Liver (tissue), 9 donors: ENCODE data around the gene NFXL1. TPM values are rescaled to one million over a fixed set of nuclear protein-coding genes. Genes with fewer than 3 reads are reported as not detected.

Experiments used
- DNase-seq: peaks from one replicate; pipeline ENCODE4 v3.0.0-alpha.2; 2017; ENCODE audit warnings: low spot score
- H3K27ac ChIP-seq, 2 donors: one replicate each; pipeline ENCODE4 v1.7.0; 2013; ENCODE audit warnings: inconsistent platforms in 2 of 2, low read length in 2 of 2, control low read depth in 1 of 2, low read depth in 1 of 2, mild to moderate bottlenecking in 1 of 2
- H3K27me3 ChIP-seq, 4 donors: one replicate each; pipeline versions ENCODE4 v1.6.1 to v1.7.0; 2013; ENCODE audit warnings: low read length in 3 of 4, inconsistent platforms in 1 of 4, mild to moderate bottlenecking in 1 of 4, moderate library complexity in 1 of 4; ENCODE audit not compliant: control insufficient read depth in 4 of 4, insufficient read depth in 4 of 4
- H3K36me3 ChIP-seq, 4 donors: one replicate each; pipeline versions ENCODE4 v1.6.1 to v1.7.0; 2013; ENCODE audit warnings: low read length in 3 of 4, mild to moderate bottlenecking in 3 of 4, low read depth in 1 of 4, moderate library complexity in 1 of 4; ENCODE audit not compliant: control insufficient read depth in 4 of 4, insufficient read depth in 3 of 4
- H3K4me1 ChIP-seq, 4 donors: one replicate each; pipeline versions ENCODE4 v1.6.1 to v1.7.0; 2013; ENCODE audit warnings: low read length in 3 of 4, mild to moderate bottlenecking in 3 of 4, moderate library complexity in 1 of 4; ENCODE audit not compliant: control insufficient read depth in 4 of 4, insufficient read depth in 4 of 4
- H3K4me3 ChIP-seq, 3 donors: one replicate each; pipeline versions ENCODE4 v1.6.1 to v1.7.0; 2013; ENCODE audit warnings: low read length in 3 of 3, control low read depth in 1 of 3, low read depth in 1 of 3, mild to moderate bottlenecking in 1 of 3
- H3K9ac ChIP-seq, 2 donors: one replicate each; pipeline ENCODE4 v1.7.0; 2013; ENCODE audit warnings: low read length in 2 of 2, mild to moderate bottlenecking in 2 of 2, moderate library complexity in 2 of 2, control low read depth in 1 of 2, low read depth in 1 of 2
- H3K9me3 ChIP-seq, 4 donors: one replicate each; pipeline versions ENCODE4 v1.6.1 to v1.7.0; 2013; ENCODE audit warnings: low read length in 3 of 4; ENCODE audit not compliant: control insufficient read depth in 4 of 4
- ATF3 ChIP-seq: IDR thresholded peaks from 2 replicates; pipeline ENCODE4 v1.6.1; 2016; ENCODE audit warnings: antibody characterized with exemption
- EGR1 ChIP-seq, 2 donors: IDR thresholded peaks; 2 replicates each; pipeline ENCODE4 v1.6.1; 2016 to 2018; ENCODE audit warnings: antibody characterized with exemption in 2 of 2, low read depth in 2 of 2
- FOXA1 ChIP-seq: IDR thresholded peaks from 2 replicates; pipeline ENCODE4 v1.6.1; 2016; ENCODE audit warnings: antibody characterized with exemption
- FOXA2 ChIP-seq: IDR thresholded peaks from 2 replicates; pipeline ENCODE4 v1.6.1; 2016; ENCODE audit warnings: antibody characterized with exemption
- GABPA ChIP-seq, 2 donors: IDR thresholded peaks in 1 of 2; conservative IDR thresholded peaks in 1 of 2; 2 replicates each; pipeline ENCODE4 v1.6.1; 2016; ENCODE audit warnings: antibody characterized with exemption in 2 of 2, mild to moderate bottlenecking in 1 of 2, moderate library complexity in 1 of 2
- HNF4A ChIP-seq, 2 donors: conservative IDR thresholded peaks; 2 replicates each; pipeline ENCODE4 v1.6.1; 2016; ENCODE audit warnings: antibody characterized with exemption in 2 of 2, mild to moderate bottlenecking in 2 of 2
- HNF4G ChIP-seq: IDR thresholded peaks from 2 replicates; pipeline ENCODE4 v1.6.1; 2016; ENCODE audit warnings: antibody characterized with exemption
- JUND ChIP-seq, 2 donors: IDR thresholded peaks; 2 replicates each; pipeline ENCODE4 v1.6.1; 2016; ENCODE audit warnings: antibody characterized with exemption in 2 of 2
- MAX ChIP-seq: IDR thresholded peaks from 2 replicates; pipeline ENCODE4 v1.6.1; 2016; ENCODE audit warnings: antibody characterized with exemption
- NR2F2 ChIP-seq: IDR thresholded peaks from 2 replicates; pipeline ENCODE4 v1.6.1; 2016; ENCODE audit warnings: antibody characterized with exemption
- RAD21 ChIP-seq, 2 donors: IDR thresholded peaks; 2 replicates each; pipeline ENCODE4 v1.6.1; 2016; ENCODE audit warnings: antibody characterized with exemption in 2 of 2, mild to moderate bottlenecking in 2 of 2
- REST ChIP-seq: IDR thresholded peaks from 2 replicates; pipeline ENCODE4 v1.6.1; 2016; ENCODE audit warnings: antibody characterized with exemption, mild to moderate bottlenecking
- RXRA ChIP-seq, 2 donors: IDR thresholded peaks; 2 replicates each; pipeline ENCODE4 v1.6.1; 2017 to 2018; ENCODE audit warnings: antibody characterized with exemption in 2 of 2, mild to moderate bottlenecking in 1 of 2
- SP1 ChIP-seq: IDR thresholded peaks from 2 replicates; pipeline ENCODE4 v1.6.1; 2018; ENCODE audit warnings: antibody characterized with exemption, mild to moderate bottlenecking
- TAF1 ChIP-seq: conservative IDR thresholded peaks from 2 replicates; pipeline ENCODE4 v1.6.1; 2016; ENCODE audit warnings: antibody characterized with exemption, mild to moderate bottlenecking
- YY1 ChIP-seq: IDR thresholded peaks from 2 replicates; pipeline ENCODE4 v1.6.1; 2016; ENCODE audit warnings: antibody characterized with exemption, mild to moderate bottlenecking
- WGBS: extraction: QIAGEN DNeasy Blood & Tissue Kit; methylation state at CpG from one replicate; pipeline ENCODE4 v1.1.7; 2013; 5-methylcytosine and 5-hydroxymethylcytosine counted together
- polyA plus RNA-seq, 2 donors: library from polyadenylated mRNA; stranded (reverse) in 1 of 2; unstranded in 1 of 2; fragments of 200-250 nt in 1 of 2; fragments of >200 nt in 1 of 2; fragmentation: Nextera tagmentation in 1 of 2; extraction: Ambion mirVana in 1 of 2; gene quantifications; one replicate each; pipeline versions ENCODE4 v1.2.1 to v1.2.3, GENCODE V29; 2013 to 2015
- total RNA-seq, 2 donors: library from RNA; depleted of rRNA; stranded (reverse); fragments of >200 nt; gene quantifications; one replicate each; pipeline ENCODE4 v1.2.3, GENCODE V29; 2014
- TF ChIP-seq, protein P1 (sequence below): fragments of 150-350 bp; IDR thresholded peaks from 2 replicates; pipeline ENCODE4 v1.5.1; 2017; ENCODE audit warnings: improper control_type of control experiment, low read depth, low read length; ENCODE audit not compliant: missing input control
- TF ChIP-seq, protein P2 (sequence below): IDR thresholded peaks from 2 replicates; pipeline ENCODE4 v1.6.1; 2016; ENCODE audit warnings: antibody characterized with exemption
- donor health status: healthy.
- donor health status: healthy.
- donor health status: healthy.
- donor health status: healthy.
- donor health status: healthy.

Gene NFXL1
- total and polyA plus RNA-seq, 4 donors, result 3.9 to 9.9 (median 5.4) TPM

DNA sequence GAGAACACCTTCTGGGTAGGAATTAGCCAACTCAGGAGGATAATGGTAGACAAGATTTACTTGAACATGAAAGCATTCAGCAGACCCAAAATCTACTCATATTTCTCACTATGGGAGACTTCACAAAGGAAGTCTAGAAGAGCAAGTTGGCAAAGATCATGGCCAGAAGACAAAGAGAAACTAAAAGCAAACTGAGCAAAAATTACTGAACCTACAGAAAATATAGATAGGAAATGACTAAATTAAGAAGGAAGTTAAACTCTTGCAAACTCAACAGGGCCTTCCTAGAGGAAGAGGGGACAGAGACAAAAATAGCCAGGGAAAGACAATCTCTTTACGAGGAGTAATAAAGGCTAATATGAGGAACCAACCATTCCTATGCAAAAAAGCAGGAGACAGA, 95.2 kb downstream of the NFXL1 start:
- H3K9ac ChIP-seq, result no peak overlapping the region
- H3K9me3 ChIP-seq, result no peaks in the 10 kb centered on the region
- 57% methylated on average over 1 of the region's 1 CpG for WGBS
- H3K27me3 ChIP-seq, result no peaks in the 10 kb centered on the region
- no peak for DNase-seq
- no peak overlapping the region for H3K4me3 ChIP-seq
- no peak overlapping the region for H3K27ac ChIP-seq
- TF ChIP-seq EGR1 (IDR thresholded peaks at IDR 0.05; ENCODE audit: low read depth in 2 of 2), result no peak
- TF ChIP-seq HNF4G, result no peak
- TF ChIP-seq, protein P1, sequence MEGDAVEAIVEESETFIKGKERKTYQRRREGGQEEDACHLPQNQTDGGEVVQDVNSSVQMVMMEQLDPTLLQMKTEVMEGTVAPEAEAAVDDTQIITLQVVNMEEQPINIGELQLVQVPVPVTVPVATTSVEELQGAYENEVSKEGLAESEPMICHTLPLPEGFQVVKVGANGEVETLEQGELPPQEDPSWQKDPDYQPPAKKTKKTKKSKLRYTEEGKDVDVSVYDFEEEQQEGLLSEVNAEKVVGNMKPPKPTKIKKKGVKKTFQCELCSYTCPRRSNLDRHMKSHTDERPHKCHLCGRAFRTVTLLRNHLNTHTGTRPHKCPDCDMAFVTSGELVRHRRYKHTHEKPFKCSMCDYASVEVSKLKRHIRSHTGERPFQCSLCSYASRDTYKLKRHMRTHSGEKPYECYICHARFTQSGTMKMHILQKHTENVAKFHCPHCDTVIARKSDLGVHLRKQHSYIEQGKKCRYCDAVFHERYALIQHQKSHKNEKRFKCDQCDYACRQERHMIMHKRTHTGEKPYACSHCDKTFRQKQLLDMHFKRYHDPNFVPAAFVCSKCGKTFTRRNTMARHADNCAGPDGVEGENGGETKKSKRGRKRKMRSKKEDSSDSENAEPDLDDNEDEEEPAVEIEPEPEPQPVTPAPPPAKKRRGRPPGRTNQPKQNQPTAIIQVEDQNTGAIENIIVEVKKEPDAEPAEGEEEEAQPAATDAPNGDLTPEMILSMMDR, result no peak
- TF ChIP-seq RAD21 (IDR thresholded peaks at IDR 0.05), result no peak
- TF ChIP-seq YY1, result no peak
- peaks cover 0 to 7% (median 5%) of the 10 kb centered on the region in 4 donors for H3K4me1 ChIP-seq
- H3K36me3 ChIP-seq, result no peaks in the 10 kb centered on the region

DNA sequence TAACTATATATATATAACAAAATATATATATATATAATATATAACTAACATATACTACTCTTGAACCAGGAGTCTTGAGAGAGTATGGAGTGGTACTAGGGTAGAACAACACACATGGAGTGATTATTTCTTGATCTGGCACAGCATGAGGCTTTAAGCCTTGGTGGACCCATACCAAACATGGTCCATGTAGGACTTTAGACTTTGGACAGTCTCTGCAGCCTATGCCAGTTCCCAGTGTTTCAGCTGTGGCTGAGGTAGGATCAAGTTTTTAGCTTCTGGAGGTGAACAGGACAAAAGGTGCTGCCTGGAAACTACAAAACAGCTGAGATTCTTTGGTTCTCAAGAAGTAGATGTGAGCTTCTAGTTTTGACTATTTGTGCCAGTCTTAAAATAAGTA, 97.1 kb downstream of the NFXL1 start:
- Histone ChIP-seq H3K9me3 (no peaks in the 10 kb centered on the region), H3K4me1 (peaks cover 3 to 7% (median 5%) of the 10 kb centered on the region in 4 donors), H3K27ac (no peak overlapping the region), H3K9ac (no peak overlapping the region), H3K27me3 (no peaks in the 10 kb centered on the region), H3K4me3 (no peak overlapping the region), H3K36me3 (no peaks in the 10 kb centered on the region)
- TF ChIP-seq SP1, result peak; percentile 73
- TF ChIP-seq RAD21 (IDR thresholded peaks at IDR 0.05), result peak in 1 of 2 donors; percentile 37
- no peak for TF ChIP-seq FOXA2
- no peak for TF ChIP-seq TAF1
- TF ChIP-seq FOXA1, result no peak
- no peak for TF ChIP-seq ATF3
- TF ChIP-seq, protein P1, result no peak
- TF ChIP-seq REST, result no peak
- peak in 1 of 2 donors; percentile 29 for TF ChIP-seq JUND (IDR thresholded peaks at IDR 0.05)
- no peak for TF ChIP-seq NR2F2
- no peak for TF ChIP-seq YY1
- TF ChIP-seq, protein P2, sequence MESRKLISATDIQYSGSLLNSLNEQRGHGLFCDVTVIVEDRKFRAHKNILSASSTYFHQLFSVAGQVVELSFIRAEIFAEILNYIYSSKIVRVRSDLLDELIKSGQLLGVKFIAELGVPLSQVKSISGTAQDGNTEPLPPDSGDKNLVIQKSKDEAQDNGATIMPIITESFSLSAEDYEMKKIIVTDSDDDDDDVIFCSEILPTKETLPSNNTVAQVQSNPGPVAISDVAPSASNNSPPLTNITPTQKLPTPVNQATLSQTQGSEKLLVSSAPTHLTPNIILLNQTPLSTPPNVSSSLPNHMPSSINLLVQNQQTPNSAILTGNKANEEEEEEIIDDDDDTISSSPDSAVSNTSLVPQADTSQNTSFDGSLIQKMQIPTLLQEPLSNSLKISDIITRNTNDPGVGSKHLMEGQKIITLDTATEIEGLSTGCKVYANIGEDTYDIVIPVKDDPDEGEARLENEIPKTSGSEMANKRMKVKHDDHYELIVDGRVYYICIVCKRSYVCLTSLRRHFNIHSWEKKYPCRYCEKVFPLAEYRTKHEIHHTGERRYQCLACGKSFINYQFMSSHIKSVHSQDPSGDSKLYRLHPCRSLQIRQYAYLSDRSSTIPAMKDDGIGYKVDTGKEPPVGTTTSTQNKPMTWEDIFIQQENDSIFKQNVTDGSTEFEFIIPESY, result no peak
- peak; percentile 95 for TF ChIP-seq HNF4G
- TF ChIP-seq RXRA (IDR thresholded peaks at IDR 0.05), result peak; percentile 26 to 37
- no peak for TF ChIP-seq EGR1 (IDR thresholded peaks at IDR 0.05; ENCODE audit: low read depth in 2 of 2)
- peak; percentile 39 for TF ChIP-seq MAX
- peak; percentile 97 to 98 for TF ChIP-seq HNF4A (conservative IDR thresholded peaks at IDR 0.05)
- no peak for TF ChIP-seq GABPA (IDR thresholded peaks at IDR 0.05 in 1 of 2, conservative IDR thresholded peaks at IDR 0.05 in 1 of 2)
- no peak for DNase-seq
